GM12878 (cell line): ENCODE measurements around the gene CTSE. TPM values are rescaled to one million over a fixed set of nuclear protein-coding genes. Genes with fewer than 3 reads are reported as not detected.
A peak's percentile ranks its signal among the peaks of the same experiment; 100 is the strongest.

ENCODE experiments used
- BACH1 ChIP-seq: fragments of 450-650 bp; IDR thresholded peaks from 2 replicates; pipeline ENCODE4 v1.6.1; 2017; ENCODE audit warnings: mild to moderate bottlenecking, borderline replicate concordance
- BRCA1 ChIP-seq: IDR thresholded peaks from 2 replicates; pipeline ENCODE4 v1.6.1; 2011; ENCODE audit warnings: low read depth, low read length, improper control_type of control experiment
- CUX1 ChIP-seq: IDR thresholded peaks from 2 replicates; pipeline ENCODE4 v1.6.1; 2012; ENCODE audit warnings: improper control_type of control experiment, low read depth, low read length; ENCODE audit not compliant: insufficient replicate concordance
- EGR1 ChIP-seq, 2 experiments: IDR thresholded peaks; 1 replicate in 1 of 2; 2 replicates in 1 of 2; pipeline ENCODE4 v1.6.1; 2011 to 2012; ENCODE audit warnings: low read depth in 2 of 2, low read length in 2 of 2, borderline replicate concordance in 1 of 2, mild to moderate bottlenecking in 1 of 2, moderate library complexity in 1 of 2
- EP300 ChIP-seq, 2 experiments: fragments of 150-350 bp in 1 of 2; IDR thresholded peaks; 2 replicates each; pipeline ENCODE4 v1.6.1; 2011 to 2012; ENCODE audit warnings: low read depth in 2 of 2, low read length in 2 of 2, borderline replicate concordance in 1 of 2, improper control_type of control experiment in 1 of 2, inconsistent platforms in 1 of 2; ENCODE audit not compliant: control insufficient read depth in 1 of 2
- ETV6 ChIP-seq, 2 experiments: fragments of 450-650 bp in 1 of 2; IDR thresholded peaks in 1 of 2; conservative IDR thresholded peaks in 1 of 2; 2 replicates each; pipeline ENCODE4 v1.6.1; 2014; ENCODE audit warnings: antibody characterized with exemption in 1 of 2, borderline replicate concordance in 1 of 2, low read depth in 1 of 2, mild to moderate bottlenecking in 1 of 2, moderate library complexity in 1 of 2
- LARP7 ChIP-seq: fragments of 450-650 bp; IDR thresholded peaks from 2 replicates; pipeline ENCODE4 v1.6.1; 2017; ENCODE audit warnings: mild to moderate bottlenecking
- NBN ChIP-seq: fragments of 450-650 bp; IDR thresholded peaks from 2 replicates; pipeline ENCODE4 v1.6.1; 2016
- NKRF ChIP-seq: fragments of 450-650 bp; conservative IDR thresholded peaks from 2 replicates; pipeline ENCODE4 v1.6.1; 2017; ENCODE audit warnings: mild to moderate bottlenecking, moderate library complexity
- RCOR1 ChIP-seq: conservative IDR thresholded peaks from 2 replicates; pipeline ENCODE4 v1.6.1; 2012; ENCODE audit warnings: low read depth, low read length, improper control_type of control experiment
- RELB ChIP-seq: fragments of 450-650 bp; IDR thresholded peaks from 2 replicates; pipeline ENCODE4 v1.6.1; 2017; ENCODE audit warnings: low read depth, mild to moderate bottlenecking, moderate library complexity
- SIN3A ChIP-seq: IDR thresholded peaks from 2 replicates; pipeline ENCODE4 v1.6.1; 2012; ENCODE audit warnings: low read depth, low read length, improper control_type of control experiment
- SMAD5 ChIP-seq: IDR thresholded peaks from 2 replicates; pipeline ENCODE4 v1.6.1; 2016; ENCODE audit warnings: antibody characterized with exemption, low read depth
- SPI1 ChIP-seq: IDR thresholded peaks from 2 replicates; pipeline ENCODE4 v1.6.1; 2011; ENCODE audit warnings: low read depth, mild to moderate bottlenecking, low read length, moderate library complexity, borderline replicate concordance; ENCODE audit not compliant: insufficient read depth
- SREBF2 ChIP-seq: IDR thresholded peaks from 2 replicates; pipeline ENCODE4 v1.6.1; 2012; ENCODE audit warnings: mild to moderate bottlenecking, low read length
- SUPT20H ChIP-seq: IDR thresholded peaks from 2 replicates; pipeline ENCODE4 v1.6.1; 2011; ENCODE audit warnings: low read depth, mild to moderate bottlenecking, low read length, moderate library complexity, borderline replicate concordance; ENCODE audit not compliant: control insufficient read depth
- ZBTB4 ChIP-seq: fragments of 450-650 bp; formaldehyde crosslinking; IDR thresholded peaks from 2 replicates; pipeline ENCODE4 v1.4.0; 2022; ENCODE audit warnings: mild to moderate bottlenecking, moderate library complexity
- ZNF274 ChIP-seq: IDR thresholded peaks from one replicate; pipeline ENCODE4 v1.8.0; 2011; ENCODE audit not compliant: insufficient read length, insufficient read depth
- polyA plus RNA-seq, 11 experiments: library from polyadenylated mRNA; depleted of rRNA in 4 of 11; unstranded in 6 of 11; stranded (reverse) in 5 of 11; fragments of >200 nt; fragmentation: Nextera tagmentation in 4 of 11; fragmentation: Illumina TruSeq in 1 of 11; extraction: Ambion mirVana in 4 of 11; extraction: Trizol in 1 of 11; gene quantifications; 1 replicate in 1 of 11; 2 replicates in 10 of 11; pipeline versions ENCODE4 v1.2.1 to v1.2.3, GENCODE V29; 2011 to 2016; ENCODE audit warnings: inconsistent platforms in 2 of 11, missing spikeins in 2 of 11, low read depth in 1 of 11
- total RNA-seq, 4 experiments: library from RNA; depleted of rRNA in 3 of 4; stranded (reverse); fragments of >200 nt in 3 of 4; fragmentation: Illumina TruSeq in 1 of 4; extraction: Trizol in 1 of 4; gene quantifications; 2 replicates each; pipeline versions ENCODE4 v1.2.1 to v1.2.3, GENCODE V29; 2013 to 2021

The CTSE gene
- total and polyA plus RNA-seq, 10 of the 15 experiments (the other 5 are each of a cell fraction or from before 2014, with no cell fraction given), result 0.26 TPM; not detected in 9

- TF ChIP-seq BRCA1, result no peak
- TF ChIP-seq EGR1 (IDR thresholded peaks at IDR 0.05; ENCODE audit: borderline replicate concordance in 1 of 2, low read depth in 2 of 2, low read length in 2 of 2), result no peak
- TF ChIP-seq ETV6 (conservative IDR thresholded peaks at IDR 0.05 in 1 of 2, IDR thresholded peaks at IDR 0.05 in 1 of 2; ENCODE audit: borderline replicate concordance in 1 of 2, low read depth in 1 of 2), result peak in 1 of 2 experiments; percentile 78; a peak in 1 of 4 replicates
- peak; percentile 82 to 88; a peak in 3 of 4 replicates for TF ChIP-seq EP300 (IDR thresholded peaks at IDR 0.05; ENCODE audit: borderline replicate concordance in 1 of 2, control insufficient read depth in 1 of 2, low read depth in 2 of 2, low read length in 2 of 2)
- TF ChIP-seq CUX1, result peak; percentile 72
- peak; percentile 83; the same call in 1 of the 2 replicates for TF ChIP-seq RELB
- TF ChIP-seq SUPT20H, result no peak
- peak; percentile 27; the same call in 1 of the 2 replicates for TF ChIP-seq NBN
- TF ChIP-seq SREBF2, result no peak
- TF ChIP-seq RCOR1, result 0 out of 2 replicates have a peak, but pooled peaks have one; percentile 33
- TF ChIP-seq SPI1, result no peak
- TF ChIP-seq LARP7, result no peak
- TF ChIP-seq SMAD5, result no peak
- TF ChIP-seq SIN3A, result no peak
- no peak for TF ChIP-seq ZNF274
- TF ChIP-seq BACH1, result no peak
- TF ChIP-seq ZBTB4 (CRISPR knock-in tag), result no peak
- no peak for TF ChIP-seq NKRF
Observed at GRCh38 chr1:206049293-206049692, 25.6 kb upstream of the CTSE start (continued).
